DMS 273 (cell line): ENCODE results near the gene FBXL22.

Experiments
- DNase-seq: peaks from one replicate; lab custom pipeline; 2025; ENCODE audit not compliant: unreplicated experiment; lab: John Stamatoyannopoulos, UW

FBXL22 gene, protein sequence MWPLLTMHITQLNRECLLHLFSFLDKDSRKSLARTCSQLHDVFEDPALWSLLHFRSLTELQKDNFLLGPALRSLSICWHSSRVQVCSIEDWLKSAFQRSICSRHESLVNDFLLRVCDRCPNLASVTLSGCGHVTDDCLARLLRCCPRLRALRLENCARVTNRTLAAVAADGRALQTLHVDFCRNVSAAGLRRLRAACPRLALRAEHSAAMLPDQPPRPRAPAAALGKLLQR

DNA sequence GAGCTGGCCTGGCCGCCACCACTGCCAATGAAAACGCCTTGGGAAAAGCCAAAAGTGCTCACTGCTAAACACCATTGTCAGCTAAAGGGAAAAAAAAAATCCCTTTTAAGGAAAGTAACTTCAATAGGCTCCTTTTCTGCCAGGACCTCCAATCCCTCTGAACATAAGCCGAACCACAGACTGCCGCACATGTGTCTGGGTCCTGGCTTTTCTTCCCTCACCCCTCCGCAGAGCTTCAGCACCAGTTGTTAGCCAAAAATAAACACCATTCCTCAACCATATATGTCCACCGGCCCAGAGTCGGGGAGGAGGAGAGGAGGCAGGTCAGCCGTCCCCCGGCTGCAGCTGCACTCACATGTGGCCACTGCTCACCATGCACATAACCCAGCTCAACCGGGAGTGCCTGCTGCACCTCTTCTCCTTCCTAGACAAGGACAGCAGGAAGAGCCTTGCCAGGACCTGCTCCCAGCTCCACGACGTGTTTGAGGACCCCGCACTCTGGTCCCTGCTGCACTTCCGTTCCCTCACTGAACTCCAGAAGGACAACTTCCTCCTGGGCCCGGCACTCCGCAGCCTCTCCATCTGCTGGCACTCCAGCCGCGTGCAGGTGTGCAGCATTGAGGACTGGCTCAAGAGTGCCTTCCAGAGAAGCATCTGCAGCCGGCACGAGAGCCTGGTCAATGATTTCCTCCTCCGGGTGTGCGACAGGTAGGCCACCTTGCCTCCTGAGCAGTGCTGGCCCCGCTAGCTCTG, at the start of gene FBXL22:
FBXL22 (plus strand) TSS at position 350 of the 753 bp plus-strand sequence; CDS start at position 356, 6 bp downstream.
- no peak for DNase-seq

DNA sequence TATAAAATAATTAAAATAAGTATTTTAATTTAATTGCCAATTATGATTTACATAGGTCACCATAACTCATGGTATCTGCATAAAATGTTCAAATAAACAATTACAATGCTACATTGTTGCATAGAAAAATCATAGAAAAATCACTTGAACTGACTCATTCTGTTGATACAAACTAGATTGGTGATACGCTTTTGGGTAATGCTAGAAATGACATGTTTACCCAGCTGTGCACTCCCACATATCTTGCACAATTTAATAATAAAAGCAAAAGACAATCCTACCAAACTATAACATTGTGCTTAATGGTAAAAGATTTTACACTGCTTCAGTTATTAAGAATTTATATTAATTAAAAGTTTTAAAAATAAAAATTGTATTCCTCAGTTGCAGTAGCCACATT, 45.8 kb upstream of the FBXL22 start:
- DNase-seq = no peak

DNA sequence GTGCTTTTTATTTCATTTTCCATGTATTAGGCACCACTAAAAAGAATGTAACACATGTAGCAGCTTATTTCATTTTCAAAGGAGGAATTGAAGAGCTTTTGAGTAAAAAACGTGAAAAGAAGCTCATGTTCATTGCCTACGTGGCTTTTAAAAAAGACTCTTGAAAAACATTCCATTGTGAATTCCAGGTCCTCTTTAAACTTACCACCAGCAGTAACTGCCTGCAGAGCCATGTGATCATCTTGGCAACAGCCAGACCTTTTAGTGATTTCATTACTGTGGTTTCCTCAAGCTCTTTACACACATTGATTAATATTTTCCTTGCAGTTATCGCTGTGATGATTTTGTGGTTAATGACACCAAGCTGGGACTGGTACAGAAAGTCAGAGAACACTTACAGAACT, 43.8 kb upstream of the FBXL22 start:
- peak; percentile 6 for DNase-seq

DNA sequence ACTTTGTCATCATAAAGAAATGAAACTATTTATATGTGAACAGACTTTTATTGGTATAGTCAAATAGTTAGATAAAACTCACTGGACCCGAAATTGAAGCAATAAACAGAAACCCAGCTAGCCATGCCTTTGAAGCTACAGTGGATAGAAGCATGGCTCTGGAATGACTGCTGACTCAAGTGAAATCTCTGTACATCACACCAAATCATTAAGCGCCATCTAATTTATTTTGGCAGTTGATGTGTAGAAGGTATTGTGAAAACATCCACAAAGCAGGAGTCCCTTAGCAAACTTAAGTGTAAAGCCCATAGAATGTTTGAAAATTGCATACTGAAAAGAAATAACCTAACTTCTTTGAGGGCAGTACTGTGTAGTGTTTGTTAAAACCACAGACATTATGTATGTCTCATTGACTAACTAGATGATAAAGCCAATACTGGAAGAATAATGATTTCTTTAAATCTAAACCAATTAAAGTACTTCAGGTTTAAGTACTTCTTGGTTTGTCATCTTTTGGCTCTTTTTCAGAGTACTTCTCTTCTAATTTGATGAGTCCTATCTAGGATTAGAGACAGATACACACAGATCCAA, 42.8 kb upstream of the FBXL22 start:
- no peak for DNase-seq

DNA sequence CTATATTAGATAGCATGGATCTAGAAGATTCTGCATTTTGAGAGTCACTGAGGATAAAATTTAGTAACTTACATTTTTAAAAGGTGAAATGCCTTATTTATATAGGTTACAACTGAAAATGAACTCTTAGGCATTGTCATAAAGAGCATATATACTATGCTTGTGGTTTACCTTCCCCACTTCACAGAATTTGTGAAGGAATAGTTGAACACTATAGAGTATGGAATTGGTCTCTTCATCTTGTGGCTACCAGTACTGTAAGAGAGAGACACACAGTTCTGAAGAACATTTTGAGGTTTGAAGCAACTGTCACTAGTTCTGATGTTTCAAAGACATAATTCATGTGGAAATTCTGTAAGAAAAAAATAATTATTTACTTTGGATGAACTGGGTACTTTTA, 41.7 kb upstream of the FBXL22 start:
- no peak for DNase-seq

DNA sequence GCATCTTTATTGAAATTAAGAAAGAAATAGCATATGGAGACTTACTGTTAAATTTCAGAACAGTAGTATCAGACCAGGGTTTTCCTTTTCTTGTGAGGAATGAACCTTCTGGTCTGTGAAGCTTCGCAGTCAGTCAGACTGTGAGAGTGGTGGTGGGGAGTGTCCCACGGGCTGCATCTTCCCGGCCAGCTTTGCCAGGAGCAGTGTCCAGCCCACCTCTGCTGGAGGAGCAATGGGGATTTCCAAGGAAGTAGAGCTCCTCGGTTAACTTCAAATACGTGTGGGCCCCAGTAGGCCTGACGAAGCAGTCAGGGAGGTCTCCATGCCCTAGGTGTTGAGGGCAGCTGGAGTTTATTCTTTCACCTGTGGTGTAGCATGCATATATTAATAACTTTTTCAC, 40.9 kb upstream of the FBXL22 start:
- DNase-seq = no peak

DNA sequence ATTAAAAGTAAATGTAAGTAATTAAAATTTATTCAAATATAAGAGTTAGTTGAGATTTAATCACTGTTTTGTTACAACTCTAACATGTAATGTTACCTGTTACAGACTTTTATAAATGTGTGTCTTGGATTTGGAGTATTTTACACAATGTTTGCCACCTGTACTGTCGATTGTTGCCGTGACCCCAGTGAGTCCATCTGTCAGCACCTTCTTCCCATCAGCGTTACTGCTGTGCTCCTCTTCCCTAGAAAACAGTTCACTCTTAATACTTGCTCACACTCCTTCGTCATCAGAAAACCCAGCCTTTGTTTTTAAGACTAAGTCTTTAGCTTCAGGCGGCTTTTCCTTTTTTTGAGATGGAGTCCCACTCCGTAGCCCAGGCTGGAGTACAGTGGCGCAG, 40.5 kb upstream of the FBXL22 start:
- no peak for DNase-seq

DNA sequence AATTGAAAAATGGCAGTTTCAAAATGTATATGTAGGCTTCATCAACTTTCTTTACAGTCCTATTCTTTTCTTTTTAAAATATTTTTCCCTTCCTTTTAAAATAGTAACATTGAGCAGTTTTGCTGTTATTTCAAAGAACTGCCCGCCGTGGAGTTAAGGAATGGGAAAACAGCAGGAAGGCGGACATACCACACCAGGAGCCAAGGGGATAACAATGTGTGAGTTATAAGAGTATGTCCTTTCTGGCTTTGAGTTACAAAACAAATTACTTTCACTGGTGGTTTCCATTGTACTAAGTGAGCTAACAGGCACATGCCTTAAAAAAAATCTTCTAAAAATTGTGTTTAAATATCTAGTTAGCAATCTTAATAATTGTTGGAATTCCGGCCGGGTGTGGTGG, 37.4 kb upstream of the FBXL22 start:
- no peak for DNase-seq

DNA sequence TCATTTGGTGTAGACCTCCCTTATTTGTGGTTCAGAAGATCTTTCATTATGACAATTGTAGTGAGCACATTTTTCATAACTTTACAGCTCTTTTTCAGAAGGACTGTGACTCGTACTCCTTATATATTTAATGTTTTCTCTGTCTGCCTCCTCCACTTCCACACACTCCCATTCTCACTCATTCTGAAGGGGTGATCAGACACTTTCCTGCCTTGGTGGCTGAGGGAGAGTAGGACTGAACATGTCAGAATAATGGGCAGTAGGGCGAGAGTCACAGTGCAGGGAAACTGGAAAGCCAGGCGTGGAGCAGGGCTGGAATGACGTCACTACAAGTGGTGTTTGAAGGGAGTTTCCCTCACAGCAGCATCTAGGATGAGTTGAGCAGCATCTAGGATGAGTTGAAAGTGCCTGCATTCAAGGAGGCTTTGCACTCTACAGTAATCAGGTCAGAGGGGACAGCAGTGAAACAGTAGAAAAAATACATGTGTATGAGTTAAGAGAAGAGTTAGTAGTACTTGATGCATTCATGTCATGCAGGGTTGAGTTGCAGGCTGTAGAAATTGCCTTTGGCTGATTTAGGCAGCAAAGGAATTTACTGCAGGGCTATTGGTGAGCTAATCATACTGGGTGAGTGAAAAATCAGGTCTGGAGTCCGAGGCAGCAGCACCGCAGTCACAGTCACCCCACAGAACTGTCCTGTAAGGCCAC, 36.3 kb upstream of the FBXL22 start:
- no peak for DNase-seq

DNA sequence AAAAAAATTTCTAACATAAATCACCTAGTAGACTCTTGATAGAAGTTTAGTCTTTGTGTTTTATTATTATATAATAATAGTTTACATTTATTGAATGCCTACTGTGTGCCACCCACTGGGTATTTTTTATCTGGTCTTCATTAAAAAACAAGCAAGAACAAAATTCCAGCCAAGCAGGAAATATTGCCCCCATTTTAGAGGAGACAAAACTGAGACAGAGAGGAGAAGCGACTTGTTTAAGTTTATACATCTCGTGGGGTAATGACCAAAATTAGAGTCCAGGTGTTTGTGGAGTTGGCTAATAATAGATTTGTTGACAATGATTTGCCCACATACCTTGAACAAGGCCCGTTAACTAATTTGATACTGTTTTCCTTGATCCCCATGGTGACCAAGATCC, 33.1 kb upstream of the FBXL22 start:
- no peak for DNase-seq

DNA sequence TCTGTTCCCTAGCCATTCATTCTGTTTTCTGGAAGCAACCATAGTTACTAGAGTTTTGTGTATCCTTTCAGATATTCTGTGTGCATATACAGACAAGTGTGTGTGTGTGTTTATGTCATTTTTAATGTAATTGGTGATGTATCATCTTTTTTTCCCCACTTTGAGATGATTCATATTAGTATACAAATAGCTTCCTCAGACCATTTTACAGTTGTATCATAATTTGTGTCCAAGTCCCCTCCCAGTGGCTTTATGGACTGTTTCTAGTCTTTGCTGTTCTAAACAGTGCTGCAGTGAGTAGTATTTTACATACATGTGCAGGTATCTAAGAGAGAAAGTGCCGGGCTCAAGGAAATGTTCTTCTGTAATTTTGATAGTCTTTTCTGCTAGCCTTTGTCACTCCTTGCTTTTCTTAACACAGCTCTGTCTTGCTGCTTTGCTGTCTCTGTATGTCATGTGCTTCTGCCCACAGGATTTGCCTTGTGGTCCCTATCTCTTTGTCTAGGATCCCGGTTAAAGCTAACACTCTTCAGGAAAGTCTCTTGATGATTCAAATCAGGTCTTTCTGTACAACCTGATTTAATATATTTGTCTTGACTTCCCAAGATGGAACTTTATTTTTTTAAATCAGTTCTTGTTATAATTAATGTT, 31.5 kb upstream of the FBXL22 start:
- no peak for DNase-seq

DNA sequence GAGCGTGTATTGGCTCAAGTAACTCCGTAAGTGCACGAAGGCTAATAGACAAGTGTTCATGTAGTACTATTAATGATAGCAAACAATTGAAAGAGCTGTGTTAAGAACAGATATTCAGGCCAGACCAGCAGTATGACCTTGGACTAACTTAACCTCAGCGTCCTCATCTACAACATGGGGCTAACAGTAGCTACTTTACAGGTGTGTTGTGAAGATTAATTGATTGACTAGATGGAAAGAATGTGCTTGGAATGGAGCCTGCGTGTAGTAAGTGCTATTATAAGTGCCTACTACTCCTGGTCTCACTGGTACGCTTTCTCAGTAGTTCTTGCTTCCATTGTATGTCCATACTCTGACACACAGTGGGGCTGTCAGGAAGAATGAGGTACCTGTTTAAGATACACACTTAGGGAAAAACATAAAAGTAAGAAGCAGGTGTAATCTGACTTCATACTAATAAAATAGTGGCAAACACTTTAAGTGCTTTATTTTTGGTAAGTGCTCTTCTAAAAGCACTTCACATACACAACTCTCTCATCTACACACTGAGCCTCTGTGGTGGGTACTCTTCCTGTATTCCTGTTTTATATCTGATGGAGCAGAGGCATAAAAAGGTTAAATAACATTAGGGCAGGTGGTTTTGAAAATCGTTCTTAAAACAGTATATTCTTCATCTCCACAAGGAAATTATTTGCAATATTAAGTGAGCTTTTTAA, 24.3 kb upstream of the FBXL22 start:
- DNase-seq = no peak

DNA sequence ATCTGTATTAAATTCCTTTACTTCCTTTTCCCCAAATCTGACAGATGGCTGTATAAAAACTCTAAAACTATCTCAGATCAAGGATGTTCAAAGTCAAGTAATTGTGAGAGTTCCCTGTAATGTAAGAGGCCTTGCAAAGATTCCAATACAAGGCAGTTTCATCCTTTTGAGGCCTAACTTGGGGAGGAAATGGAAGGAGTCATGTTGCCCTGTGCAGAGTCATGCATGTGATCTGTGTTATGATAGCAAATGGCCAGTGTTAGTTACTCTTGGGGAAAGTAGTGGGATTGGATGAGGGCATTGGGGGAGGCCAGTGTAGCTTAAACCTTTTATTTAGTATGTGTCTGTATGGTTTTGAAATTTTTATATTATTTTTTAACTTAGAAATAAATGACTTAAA, 23.7 kb upstream of the FBXL22 start:
- DNase-seq = no peak

DNA sequence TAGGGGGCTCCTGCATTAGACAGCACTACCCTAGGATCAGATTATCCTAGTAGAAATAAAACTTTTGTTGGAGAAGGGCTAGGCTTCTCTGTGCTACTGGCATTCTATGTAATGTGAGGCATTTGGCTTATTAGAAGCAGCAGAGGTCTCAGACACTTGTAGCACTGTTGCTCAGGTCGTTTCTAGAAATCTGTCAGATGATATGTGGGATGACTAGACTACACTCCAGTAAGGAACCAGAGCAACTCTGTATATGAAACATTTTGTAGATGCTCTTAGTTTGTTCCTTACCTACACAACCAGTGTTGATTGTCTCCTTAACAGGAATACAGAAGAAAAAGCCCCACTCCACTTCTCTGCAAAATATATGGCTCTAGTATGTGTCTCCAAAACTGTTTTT, 21.9 kb upstream of the FBXL22 start:
- DNase-seq = no peak

DNA sequence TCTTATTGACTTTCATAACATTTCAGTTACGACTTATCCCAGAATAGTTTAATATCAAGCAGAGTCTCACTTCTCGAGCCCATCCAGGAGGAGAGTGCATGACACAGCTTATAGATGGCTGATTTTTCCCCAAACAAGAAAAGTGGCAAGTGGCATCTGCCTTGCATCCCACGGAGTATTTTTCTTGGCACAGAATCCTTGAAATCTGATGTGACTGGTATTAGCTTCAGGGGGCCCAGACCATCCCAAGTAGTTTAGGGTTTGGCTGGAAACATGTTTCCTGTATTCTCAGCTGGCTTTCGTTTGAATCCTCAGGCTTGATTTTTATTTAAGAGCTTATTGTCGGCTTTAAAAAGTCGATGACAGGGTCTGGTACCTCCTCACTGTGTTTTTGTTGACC, 20.7 kb upstream of the FBXL22 start:
- DNase-seq = peak; percentile 26

DNA sequence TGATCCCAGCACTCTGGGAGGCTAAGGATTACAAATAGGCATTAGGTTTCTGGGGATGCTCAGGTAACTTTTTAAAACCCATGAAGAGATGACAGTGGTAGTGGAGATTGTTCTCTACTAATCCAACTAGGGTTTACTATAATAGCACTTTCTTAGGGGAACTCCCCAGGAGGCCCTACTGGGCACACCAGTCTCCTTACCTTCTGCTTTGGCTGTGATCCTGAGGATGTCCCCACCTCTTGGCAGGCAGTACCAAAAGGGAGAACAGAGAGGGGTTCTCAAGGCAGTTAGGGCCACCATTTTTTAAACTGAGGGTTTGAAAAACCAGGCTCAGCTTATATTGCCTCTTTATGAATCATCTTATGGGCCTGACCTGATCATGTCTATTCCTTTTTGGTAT, 15.0 kb upstream of the FBXL22 start:
- no peak for DNase-seq

DNA sequence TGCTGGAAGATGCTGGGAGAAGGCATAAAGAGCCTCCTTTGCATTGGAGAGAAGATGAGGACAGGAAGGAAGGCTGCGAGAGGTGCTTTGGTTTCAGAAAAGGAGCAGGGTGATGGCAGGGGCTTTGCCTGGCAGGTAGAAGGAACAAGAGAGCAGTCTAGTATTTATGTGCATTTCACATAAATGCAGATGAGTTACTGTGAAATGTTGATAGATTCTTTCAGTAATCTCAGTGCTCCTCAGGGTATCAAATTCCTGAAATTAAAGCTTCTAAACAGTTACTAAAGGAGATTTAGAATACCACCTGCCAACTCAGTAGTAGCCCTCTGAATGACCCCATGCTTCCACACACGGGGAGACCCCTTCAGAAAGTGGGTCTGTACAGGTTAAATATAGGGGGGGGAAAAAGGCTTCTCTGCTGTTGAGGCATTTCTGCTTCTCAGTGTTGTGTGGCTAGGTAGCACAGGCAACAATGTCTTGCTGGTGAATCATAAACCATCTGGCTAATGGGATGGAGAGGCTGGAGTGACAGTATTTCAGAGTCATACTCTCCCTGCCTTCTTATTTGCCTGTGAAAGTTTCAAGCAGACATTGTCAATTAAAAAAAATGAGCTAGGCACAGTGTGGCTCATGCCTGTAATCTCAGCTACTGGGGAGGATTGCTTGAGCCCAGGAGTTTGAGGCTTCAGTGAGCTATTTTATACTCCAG, 14.3 kb upstream of the FBXL22 start:
- DNase-seq = peak; percentile 3

DNA sequence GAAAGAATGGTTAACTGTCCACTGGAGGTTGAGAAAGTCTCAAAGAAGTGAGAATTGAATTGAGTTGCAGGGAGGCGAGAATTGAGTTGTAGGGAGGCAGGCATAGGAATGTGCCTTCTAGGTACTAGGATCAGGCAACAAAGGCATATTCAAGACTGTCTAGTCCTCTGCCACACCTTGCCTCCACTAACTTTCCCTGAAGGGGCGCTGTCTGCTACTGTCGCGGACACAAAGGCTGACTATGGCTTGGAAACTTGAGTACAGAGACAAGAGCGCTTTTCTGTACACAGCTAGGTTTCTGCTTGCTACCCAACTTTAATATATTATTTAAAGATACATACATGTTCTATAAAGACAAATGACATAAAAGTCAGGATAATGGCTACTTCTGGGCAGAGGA, 10.4 kb upstream of the FBXL22 start:
- DNase-seq = no peak

DNA sequence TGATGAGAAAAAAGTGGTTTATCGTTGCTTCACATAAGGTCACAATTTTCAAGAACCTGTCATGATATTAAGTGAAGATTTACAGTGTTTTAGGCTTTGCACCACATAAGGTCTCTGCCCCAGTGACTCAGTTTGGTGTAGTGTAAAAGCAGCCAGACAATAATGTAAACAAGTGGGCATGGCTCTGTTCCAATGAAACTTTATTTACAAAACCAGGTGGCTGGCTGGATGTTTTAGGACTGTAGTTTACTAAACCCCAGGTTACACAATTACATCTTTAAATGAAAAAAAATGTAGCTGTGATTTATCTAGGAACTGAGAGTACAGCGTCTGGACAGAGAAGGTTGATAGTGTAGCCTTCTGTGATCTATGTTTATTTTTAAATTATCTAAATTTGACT, 9.7 kb upstream of the FBXL22 start:
- no peak for DNase-seq

DNA sequence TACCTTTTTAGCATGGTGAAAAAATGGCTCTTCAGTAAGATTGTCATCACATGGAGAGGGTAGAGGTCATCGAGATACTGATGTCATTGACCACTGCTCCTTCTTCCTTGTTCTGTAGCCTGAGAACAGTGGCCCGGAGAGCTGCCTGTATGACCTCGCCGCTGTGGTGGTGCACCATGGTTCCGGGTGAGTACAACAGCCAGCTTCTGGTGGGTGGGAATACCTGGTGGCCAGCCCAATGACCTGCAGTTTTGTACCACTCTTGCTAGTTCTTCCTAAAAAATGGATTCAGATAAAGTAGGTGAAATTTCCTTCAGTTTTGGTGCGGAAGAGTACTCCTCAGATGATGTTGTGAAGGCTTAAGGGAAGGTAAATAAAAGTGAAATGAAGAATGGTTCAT, 8.4 kb upstream of the FBXL22 start:
- DNase-seq = no peak
